Neural progenitor cell (in vitro differentiated cells): ENCODE results near the gene SMAD6. TPM values are rescaled to one million over a fixed set of nuclear protein-coding genes. Genes with fewer than 3 reads are reported as not detected.

Experiments used
- DNase-seq: peaks from one replicate; pipeline ENCODE4 v3.0.0-alpha.2; 2016; ENCODE audit warnings: low spot score
- H2AFZ ChIP-seq: fragments of 200-600 bp; sonication (generic); replicated peaks from 2 replicates; pipeline ENCODE4 v1.6.1; 2016; ENCODE audit warnings: antibody characterized with exemption
- H3F3A ChIP-seq: fragments of 200-600 bp; sonication (generic); 2 replicates; pipeline ENCODE4 v1.6.1; 2016; ENCODE audit warnings: antibody characterized with exemption, low read depth
- H3K27ac ChIP-seq: fragments of 200-600 bp; sonication (generic); 2 replicates; pipeline ENCODE4 v1.5.1; 2016; ENCODE audit warnings: mild to moderate bottlenecking
- H3K27me3 ChIP-seq: fragments of 200-600 bp; sonication (generic); 2 replicates; pipeline ENCODE4 v1.6.1; 2016; ENCODE audit warnings: mild to moderate bottlenecking, moderate library complexity
- H3K36me3 ChIP-seq: fragments of 200-600 bp; sonication (generic); 2 replicates; pipeline ENCODE4 v1.5.1; 2016
- H3K4me1 ChIP-seq: fragments of 200-600 bp; sonication (generic); 2 replicates; pipeline ENCODE4 v1.6.1; 2016; ENCODE audit warnings: mixed run types
- H3K4me2 ChIP-seq: fragments of 200-600 bp; sonication (generic); 2 replicates; pipeline ENCODE4 v1.6.1; 2016
- H3K4me3 ChIP-seq: fragments of 200-600 bp; sonication (generic); 2 replicates; pipeline ENCODE4 v1.5.1; 2016
- H3K79me2 ChIP-seq: fragments of 200-600 bp; sonication (generic); 2 replicates; pipeline ENCODE4 v1.6.1; 2016; ENCODE audit warnings: low read depth
- H3K9ac ChIP-seq: fragments of 200-600 bp; sonication (generic); 2 replicates; pipeline ENCODE4 v1.6.1; 2016
- H3K9me3 ChIP-seq: fragments of 200-600 bp; sonication (generic); 2 replicates; pipeline ENCODE4 v1.5.1; 2016; ENCODE audit warnings: low read depth
- H4K20me1 ChIP-seq: fragments of 200-600 bp; sonication (generic); 2 replicates; pipeline ENCODE4 v1.6.1; 2016; ENCODE audit warnings: low read depth
- H3K27ac Mint-ChIP-seq: 3 replicates; pipeline ENCODE4 v1.8.0; 2021; ENCODE audit warnings: mixed read lengths
- H3K27me3 Mint-ChIP-seq: 2 replicates; pipeline ENCODE4 v1.8.0; 2022; ENCODE audit warnings: low read depth, mild to moderate bottlenecking, inconsistent platforms, moderate library complexity, mixed read lengths; ENCODE audit not compliant: insufficient read depth
- H3K36me3 Mint-ChIP-seq: 3 replicates; pipeline ENCODE4 v1.8.0; 2021; ENCODE audit warnings: mixed read lengths
- H3K4me1 Mint-ChIP-seq: 3 replicates; pipeline ENCODE4 v1.8.0; 2021; ENCODE audit warnings: mixed read lengths
- H3K4me3 Mint-ChIP-seq: 3 replicates; pipeline ENCODE4 v1.8.0; 2021; ENCODE audit warnings: mild to moderate bottlenecking, moderate library complexity, mixed read lengths
- H3K9me3 Mint-ChIP-seq: 3 replicates; pipeline ENCODE4 v1.8.0; 2020; ENCODE audit warnings: mixed read lengths
- CTCF ChIP-seq: fragments of 200-600 bp; sonication (generic); IDR thresholded peaks from 2 replicates; pipeline ENCODE4 v1.5.1; 2017; ENCODE audit warnings: antibody characterized with exemption, mild to moderate bottlenecking
- EZH2 ChIP-seq: fragments of 200-600 bp; sonication (generic); IDR thresholded peaks from 2 replicates; pipeline ENCODE4 v1.6.1; 2017; ENCODE audit warnings: antibody characterized with exemption, mild to moderate bottlenecking, moderate library complexity
- EZH2phosphoT487 ChIP-seq: fragments of 200-600 bp; sonication (generic); IDR thresholded peaks from 2 replicates; pipeline ENCODE4 v1.6.1; 2017; ENCODE audit warnings: antibody characterized with exemption
- total RNA-seq: library from RNA; depleted of rRNA; stranded (reverse); fragments of >200 nt; gene quantifications from 2 replicates; pipeline ENCODE4 v1.2.3, GENCODE V29; 2015; ENCODE audit warnings: low replicate concordance

Gene SMAD6
- 3.4 and 9.4 TPM in 2 replicates for total RNA-seq

GRCh38 chr15:66702035-66702786 lies at the start of gene SMAD6:
Gene SMAD6, plus strand, starts transcription at chr15:66702236. Its CDS starts 1,023 bp downstream, at chr15:66703259.
- Histone ChIP-seq H3K36me3 (no peaks in the 10 kb centered on the region), H4K20me1 (peaks cover 34% of the 10 kb centered on the region), H3K4me3 (peak within 1 kb of the TSS; percentile 68), H3K9ac (peak within 1 kb of the TSS; percentile 3), H3K4me1 (peaks cover 29% of the 10 kb centered on the region), H3K27ac (peak within 1 kb of the TSS; percentile 24), H2AFZ (peak within 1 kb of the TSS; percentile 46), H3K4me2 (peak within 1 kb of the TSS; percentile 98), H3F3A (peaks cover 44% of the 10 kb centered on the region), H3K27me3 (peaks cover 36% of the 10 kb centered on the region), H3K9me3 (no peaks in the 10 kb centered on the region), H3K79me2 (peaks cover 36% of the 10 kb centered on the region)
- peaks cover 12% of the 10 kb centered on the region for H3K27me3 Mint-ChIP-seq
- TF ChIP-seq EZH2phosphoT487 (peak; percentile 44), EZH2 (no peak), CTCF (no peak)
- no peaks in the 10 kb centered on the region for H3K9me3 Mint-ChIP-seq
- DNase-seq, result peak; percentile 99
- peak within 1 kb of the TSS; percentile 88 for H3K27ac Mint-ChIP-seq
- no peaks in the 10 kb centered on the region for H3K36me3 Mint-ChIP-seq
- H3K4me3 Mint-ChIP-seq, result peak within 1 kb of the TSS; percentile 92
- H3K4me1 Mint-ChIP-seq, result peaks cover 45% of the 10 kb centered on the region

DNA sequence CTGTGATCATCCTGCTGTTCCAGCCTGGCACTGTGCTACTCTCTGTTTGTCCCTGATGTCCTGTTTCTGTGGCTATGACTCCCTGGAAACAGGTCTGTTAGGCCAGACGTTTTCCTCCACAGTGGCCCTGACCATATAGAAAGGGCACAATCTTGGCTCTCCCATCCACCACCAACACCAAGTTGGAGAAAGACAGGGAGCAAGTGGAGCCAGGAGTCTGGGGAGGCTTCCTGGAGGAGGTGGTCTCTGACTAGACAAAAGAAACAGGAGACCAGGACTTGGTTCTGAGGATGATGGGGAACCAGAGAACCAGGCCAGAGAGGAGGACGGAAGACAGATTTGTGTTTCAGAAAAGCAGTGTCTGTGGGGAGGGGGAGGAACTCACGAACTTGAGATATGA lies 49.2 kb upstream of the SMAD6 start:
- Histone ChIP-seq H3K36me3 (no peaks in the 10 kb centered on the region), H3K9me3 (no peaks in the 10 kb centered on the region), H4K20me1 (no peaks in the 10 kb centered on the region), H3F3A (peaks cover 16% of the 10 kb centered on the region), H3K4me3 (no peak overlapping the region), H3K27me3 (no peaks in the 10 kb centered on the region), H2AFZ (no peak overlapping the region), H3K4me2 (no peak overlapping the region), H3K9ac (no peak overlapping the region), H3K27ac (no peak overlapping the region), H3K4me1 (peaks cover 50% of the 10 kb centered on the region), H3K79me2 (no peaks in the 10 kb centered on the region)
- H3K27me3 Mint-ChIP-seq, result peaks cover 12% of the 10 kb centered on the region
- no peak for DNase-seq
- peaks cover 63% of the 10 kb centered on the region for H3K4me1 Mint-ChIP-seq
- TF ChIP-seq EZH2, result no peak
- TF ChIP-seq EZH2phosphoT487, result no peak
- TF ChIP-seq CTCF, result no peak
- H3K27ac Mint-ChIP-seq, result peak overlapping the region; percentile 51
- H3K4me3 Mint-ChIP-seq, result no peak overlapping the region
- no peaks in the 10 kb centered on the region for H3K9me3 Mint-ChIP-seq
- no peaks in the 10 kb centered on the region for H3K36me3 Mint-ChIP-seq

GRCh38 chr15:66653398-66653797 lies 48.6 kb upstream of the SMAD6 start:
- H3K9ac ChIP-seq, result no peak overlapping the region
- no peak for DNase-seq
- H3F3A ChIP-seq, result peaks cover 12% of the 10 kb centered on the region
- Mint-ChIP-seq H3K36me3 (no peaks in the 10 kb centered on the region), H3K4me3 (no peak overlapping the region), H3K4me1 (peaks cover 65% of the 10 kb centered on the region), H3K27ac (peak overlapping the region; percentile 87), H3K9me3 (no peaks in the 10 kb centered on the region), H3K27me3 (peaks cover 8% of the 10 kb centered on the region)
- H2AFZ ChIP-seq, result no peak overlapping the region
- no peaks in the 10 kb centered on the region for H3K79me2 ChIP-seq
- H3K4me3 ChIP-seq, result no peak overlapping the region
- no peaks in the 10 kb centered on the region for H3K36me3 ChIP-seq
- H3K27ac ChIP-seq, result no peak overlapping the region
- H3K4me2 ChIP-seq, result no peak overlapping the region
- no peaks in the 10 kb centered on the region for H3K9me3 ChIP-seq
- H3K4me1 ChIP-seq, result peaks cover 53% of the 10 kb centered on the region
- H4K20me1 ChIP-seq, result no peaks in the 10 kb centered on the region
- TF ChIP-seq CTCF (no peak), EZH2phosphoT487 (no peak), EZH2 (no peak)
- no peaks in the 10 kb centered on the region for H3K27me3 ChIP-seq
